IMR-90 (cell line): Measurements from ENCODE around the gene FHL5. TPM values are rescaled to one million over a fixed set of nuclear protein-coding genes. Genes with fewer than 3 reads are reported as not detected.

Experiments used
- ATAC-seq: fragments of 200-7000 bp; cut with Tn5 transposase; 2 replicates; pipeline ENCODE4 v1.9.1; 2020; ENCODE audit warnings: low read depth, mild to moderate bottlenecking, moderate library complexity
- BruUV-seq: library from RNA; stranded (reverse); fragments of 400-500 nt; replicated peaks from 2 replicates; lab custom pipeline; 2021; lab: Mats Ljungman, UMichigan
- CTCF ChIA-PET: fragments of 300-600 bp; formaldehyde crosslinking; extraction: SDS; loops from one replicate; lab custom pipeline; 2021; ENCODE audit warnings: antibody characterized with exemption; lab: Yijun Ruan, JAX
- POLR2A ChIA-PET: fragments of 300-600 bp; sonication (Branson Sonifier 250); formaldehyde crosslinking; loops from one replicate; lab custom pipeline; 2022; ENCODE audit warnings: antibody characterized with exemption; ENCODE audit not compliant: unreplicated experiment; lab: Charles Lee
- DNase-seq: peaks from one replicate; pipeline ENCODE4 v3.0.0; 2013
- H2AFZ ChIP-seq: replicated peaks from 2 replicates; pipeline ENCODE3; 2013; ENCODE audit warnings: low read length, mild to moderate bottlenecking; ENCODE audit not compliant: poor library complexity
- H2AK5ac ChIP-seq: 2 replicates; pipeline ENCODE4 v1.6.1; 2013; ENCODE audit warnings: low read depth, low read length, inconsistent platforms
- H2AK9ac ChIP-seq: replicated peaks from 2 replicates; pipeline ENCODE3; 2013; ENCODE audit warnings: mild to moderate bottlenecking, low read depth, low read length, moderate library complexity; ENCODE audit not compliant: poor library complexity
- H2BK120ac ChIP-seq: 2 replicates; pipeline ENCODE4 v1.6.1; 2013; ENCODE audit warnings: low read depth, low read length, inconsistent platforms
- H2BK15ac ChIP-seq: 3 replicates; pipeline ENCODE4 v1.6.1; 2013; ENCODE audit warnings: low read depth, low read length, inconsistent platforms
- H2BK20ac ChIP-seq: 2 replicates; pipeline ENCODE4 v1.6.1; 2013; ENCODE audit warnings: low read depth, mild to moderate bottlenecking, inconsistent platforms, low read length, moderate library complexity
- H2BK5ac ChIP-seq: 2 replicates; pipeline ENCODE4 v1.6.1; 2013; ENCODE audit warnings: mild to moderate bottlenecking, low read depth, low read length, inconsistent platforms; ENCODE audit not compliant: poor library complexity, severe bottlenecking
- H3K14ac ChIP-seq: replicated peaks from 2 replicates; pipeline ENCODE4 v1.6.1; 2013; ENCODE audit warnings: low read depth, low read length, inconsistent platforms
- H3K18ac ChIP-seq: 2 replicates; pipeline ENCODE4 v1.6.1; 2013; ENCODE audit warnings: low read depth, low read length, control low read depth
- H3K23ac ChIP-seq: 2 replicates; pipeline ENCODE4 v1.6.1; 2013; ENCODE audit warnings: low read depth, low read length, inconsistent platforms
- H3K27ac ChIP-seq: 2 replicates; pipeline ENCODE4 v1.5.1; 2013; ENCODE audit warnings: mild to moderate bottlenecking, control low read depth, low read length; ENCODE audit not compliant: insufficient read depth
- H3K27me3 ChIP-seq: 2 replicates; pipeline ENCODE4 v1.6.1; 2013; ENCODE audit warnings: low read length; ENCODE audit not compliant: control insufficient read depth, insufficient read depth
- H3K36me3 ChIP-seq: 2 replicates; pipeline ENCODE4 v1.6.1; 2013; ENCODE audit warnings: low read length, mixed read lengths; ENCODE audit not compliant: control insufficient read depth, insufficient read depth
- H3K4ac ChIP-seq: 2 replicates; pipeline ENCODE4 v1.6.1; 2013; ENCODE audit warnings: low read depth, low read length, inconsistent platforms
- H3K4me1 ChIP-seq: 2 replicates; pipeline ENCODE4 v1.6.1; 2013; ENCODE audit warnings: low read length, mixed read lengths; ENCODE audit not compliant: control insufficient read depth, insufficient read depth
- H3K4me2 ChIP-seq: 2 replicates; pipeline ENCODE4 v1.6.1; 2013; ENCODE audit warnings: low read depth, mild to moderate bottlenecking, control low read depth, low read length, moderate library complexity
- H3K4me3 ChIP-seq: 2 replicates; pipeline ENCODE4 v1.5.1; 2013; ENCODE audit warnings: low read depth, mild to moderate bottlenecking, control low read depth, low read length, moderate library complexity; ENCODE audit not compliant: insufficient read depth
- H3K56ac ChIP-seq: 2 replicates; pipeline ENCODE4 v1.6.1; 2013; ENCODE audit warnings: low read length, inconsistent platforms; ENCODE audit not compliant: insufficient read depth; ENCODE audit errors: extremely low read depth
- H3K79me1 ChIP-seq, 2 experiments: 2 replicates each; pipeline ENCODE4 v1.6.1; 2013; ENCODE audit warnings: low read length in 2 of 2, inconsistent platforms in 1 of 2, low read depth in 1 of 2
- H3K9ac ChIP-seq: 2 replicates; pipeline ENCODE4 v1.6.1; 2013; ENCODE audit warnings: low read depth, low read length, control low read depth
- H3K9me1 ChIP-seq: 2 replicates; pipeline ENCODE4 v1.6.1; 2013; ENCODE audit warnings: low read length, inconsistent platforms; ENCODE audit not compliant: insufficient read depth
- H3K9me3 ChIP-seq: 2 replicates; pipeline ENCODE4 v1.6.1; 2013; ENCODE audit warnings: low read length; ENCODE audit not compliant: control insufficient read depth, insufficient read depth
- H4K20me1 ChIP-seq: 2 replicates; pipeline ENCODE4 v1.6.1; 2013; ENCODE audit warnings: low read length, inconsistent platforms; ENCODE audit not compliant: insufficient read depth
- H4K5ac ChIP-seq: 2 replicates; pipeline ENCODE4 v1.6.1; 2013; ENCODE audit warnings: mild to moderate bottlenecking, low read depth, low read length, control low read depth
- H4K8ac ChIP-seq, 2 experiments: 2 replicates each; pipeline ENCODE4 v1.6.1; 2013; ENCODE audit warnings: low read depth in 2 of 2, low read length in 2 of 2, control low read depth in 1 of 2, inconsistent platforms in 1 of 2
- H4K91ac ChIP-seq: 2 replicates; pipeline ENCODE4 v1.6.1; 2013; ENCODE audit warnings: low read depth, low read length, inconsistent platforms; ENCODE audit not compliant: insufficient read depth
- BHLHE40 ChIP-seq: fragments of 150-350 bp; IDR thresholded peaks from 2 replicates; pipeline ENCODE4 v1.6.1; 2016; ENCODE audit warnings: mild to moderate bottlenecking, low read depth, low read length
- CEBPB ChIP-seq: IDR thresholded peaks from 2 replicates; pipeline ENCODE4 v1.6.1; 2012; ENCODE audit warnings: low read depth, low read length, improper control_type of control experiment
- CHD1 ChIP-seq: IDR thresholded peaks from 2 replicates; pipeline ENCODE4 v1.6.1; 2012; ENCODE audit warnings: low read depth, low read length, improper control_type of control experiment
- FOS ChIP-seq: fragments of 150-350 bp; IDR thresholded peaks from 2 replicates; pipeline ENCODE4 v1.6.1; 2016; ENCODE audit warnings: low read depth, low read length
- MAFK ChIP-seq: IDR thresholded peaks from 2 replicates; pipeline ENCODE4 v1.6.1; 2012; ENCODE audit warnings: low read depth, low read length, improper control_type of control experiment
- MAZ ChIP-seq: IDR thresholded peaks from 2 replicates; pipeline ENCODE4 v1.6.1; 2012; ENCODE audit warnings: low read depth, mild to moderate bottlenecking, low read length, improper control_type of control experiment, moderate library complexity, borderline replicate concordance
- MXI1 ChIP-seq: IDR thresholded peaks from 2 replicates; pipeline ENCODE4 v1.6.1; 2012; ENCODE audit warnings: low read depth, mild to moderate bottlenecking, low read length, moderate library complexity, borderline replicate concordance
- NFE2L2 ChIP-seq: fragments of 150-350 bp; IDR thresholded peaks from 2 replicates; pipeline ENCODE4 v1.6.1; 2016; ENCODE audit warnings: low read depth, mild to moderate bottlenecking, low read length
- POLR2A ChIP-seq: IDR thresholded peaks from 2 replicates; pipeline ENCODE4 v1.6.1; 2012; ENCODE audit warnings: mild to moderate bottlenecking, low read depth, low read length
- RAD21 ChIP-seq: IDR thresholded peaks from 2 replicates; pipeline ENCODE4 v1.6.1; 2012; ENCODE audit warnings: low read length, improper control_type of control experiment
- RCOR1 ChIP-seq: IDR thresholded peaks from 2 replicates; pipeline ENCODE4 v1.6.1; 2012; ENCODE audit warnings: mild to moderate bottlenecking, low read length, improper control_type of control experiment; ENCODE audit not compliant: insufficient replicate concordance
- RFX5 ChIP-seq: IDR thresholded peaks from 2 replicates; pipeline ENCODE4 v1.8.0; 2012; ENCODE audit warnings: low read depth, mild to moderate bottlenecking, low read length, moderate library complexity
- SMC3 ChIP-seq: fragments of 150-350 bp; IDR thresholded peaks from 2 replicates; pipeline ENCODE4 v1.6.1; 2016; ENCODE audit warnings: low read depth, mild to moderate bottlenecking, antibody characterized with exemption, low read length, moderate library complexity
- dilution Hi-C: fragments of 300-500 bp; cut with HindIII; formaldehyde crosslinking; loops from one replicate; pipeline ENCODE4 v1.14.3; 2018; ENCODE audit warnings: low sequenced_read_pairs; ENCODE audit not compliant: unreplicated experiment
- in situ Hi-C: fragments of 300-500 bp; cut with MboI; formaldehyde crosslinking; loops from 3 replicates; pipeline ENCODE4 v1.14.3; 2019; ENCODE audit warnings: low sequenced_read_pairs, inconsistent platforms, mixed read lengths
- intact Hi-C: fragments of 100-400 bp; cut with micrococcal nuclease; formaldehyde crosslinking; loops from 2 replicates; pipeline ENCODE4 v1.10.0; 2022
- polyA plus RNA-seq, 3 experiments: library from polyadenylated mRNA; depleted of rRNA; stranded (reverse); fragments of >200 nt; gene quantifications; 2 replicates each; pipeline ENCODE4 v1.2.3, GENCODE V29; 2012; ENCODE audit warnings: low replicate concordance in 1 of 3
- total RNA-seq: library from RNA; depleted of rRNA; stranded (reverse); fragments of >200 nt; gene quantifications from 2 replicates; pipeline ENCODE4 v1.2.3, GENCODE V29; 2012
- TF ChIP-seq, protein P1 (sequence below): fragments of 150-350 bp; IDR thresholded peaks from 2 replicates; pipeline ENCODE4 v1.6.1; 2017; ENCODE audit warnings: mild to moderate bottlenecking, antibody characterized with exemption, low read length, low read depth
- TF ChIP-seq, protein P2 (sequence below): conservative IDR thresholded peaks from 2 replicates; pipeline ENCODE4 v1.5.1; 2012; ENCODE audit warnings: mild to moderate bottlenecking, low read depth, low read length, improper control_type of control experiment
- TF ChIP-seq, protein P3 (sequence below): fragments of 150-350 bp; IDR thresholded peaks from 2 replicates; pipeline ENCODE4 v1.6.1; 2016; ENCODE audit warnings: low read depth, mild to moderate bottlenecking, low read length, moderate library complexity, borderline replicate concordance

FHL5 gene
- total and polyA plus RNA-seq, 2 of the 4 experiments (the other 2 are of a cell fraction), result not detected

DNA sequence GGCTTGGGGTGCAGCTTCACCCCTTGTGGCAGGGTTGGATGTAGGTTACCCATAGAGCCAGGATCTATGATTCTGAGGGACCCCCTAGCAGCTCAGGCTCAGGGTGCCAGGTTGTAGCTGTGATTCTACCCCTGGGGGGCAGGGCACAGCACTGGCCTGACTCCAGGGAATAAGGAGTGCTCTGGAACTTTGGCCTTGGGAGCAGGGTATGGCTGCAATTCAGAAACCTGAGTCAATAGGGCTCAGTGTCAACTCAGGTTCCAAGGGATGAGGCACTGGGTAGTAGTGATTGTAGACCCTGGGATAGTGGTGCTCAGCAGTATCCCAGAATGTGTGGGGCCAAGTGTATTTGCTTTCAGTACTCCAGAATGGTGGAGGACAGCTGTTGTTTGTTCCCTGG is 8.6 kb downstream of the FHL5 start:
- no peak overlapping the region for H3K56ac ChIP-seq
- no peak overlapping the region for H3K4ac ChIP-seq
- no peaks in the 10 kb centered on the region for H3K79me1 ChIP-seq
- H3K9me1 ChIP-seq, result no peaks in the 10 kb centered on the region
- no peaks in the 10 kb centered on the region for H4K20me1 ChIP-seq
- intact Hi-C loops, result no loop called here
- H2BK5ac ChIP-seq, result no peak overlapping the region
- H2BK20ac ChIP-seq, result no peak overlapping the region
- no peak overlapping the region for H4K8ac ChIP-seq
- no peak overlapping the region for H2AFZ ChIP-seq
- peaks cover 2% of the 10 kb centered on the region; the same call in 1 of the 2 replicates for H3K9me3 ChIP-seq
- BruUV-seq, result no TSS peak
- H4K91ac ChIP-seq, result no peak overlapping the region
- H3K27ac ChIP-seq, result no peak overlapping the region
- no peak overlapping the region for H3K18ac ChIP-seq
- H2BK15ac ChIP-seq, result no peak overlapping the region
- H2AK5ac ChIP-seq, result no peak overlapping the region
- DNase-seq, result no peak
- no peak overlapping the region for H3K4me2 ChIP-seq
- ChIA-PET CTCF (no interaction called here), POLR2A (no interaction called here)
- H3K14ac ChIP-seq, result no peak overlapping the region
- H4K5ac ChIP-seq, result no peak overlapping the region
- in situ Hi-C loops, result no loop called here
- no peaks in the 10 kb centered on the region for H3K36me3 ChIP-seq
- H3K9ac ChIP-seq, result no peak overlapping the region
- H3K23ac ChIP-seq, result no peak overlapping the region
- no peak overlapping the region for H2BK120ac ChIP-seq
- no peak overlapping the region for H2AK9ac ChIP-seq
- ATAC-seq, result no peak
- dilution Hi-C loops, result no loop called here
- no peaks in the 10 kb centered on the region for H3K27me3 ChIP-seq
- H3K4me3 ChIP-seq, result no peak overlapping the region
- no peaks in the 10 kb centered on the region for H3K4me1 ChIP-seq
- TF ChIP-seq POLR2A, result no peak
- TF ChIP-seq, protein P1, sequence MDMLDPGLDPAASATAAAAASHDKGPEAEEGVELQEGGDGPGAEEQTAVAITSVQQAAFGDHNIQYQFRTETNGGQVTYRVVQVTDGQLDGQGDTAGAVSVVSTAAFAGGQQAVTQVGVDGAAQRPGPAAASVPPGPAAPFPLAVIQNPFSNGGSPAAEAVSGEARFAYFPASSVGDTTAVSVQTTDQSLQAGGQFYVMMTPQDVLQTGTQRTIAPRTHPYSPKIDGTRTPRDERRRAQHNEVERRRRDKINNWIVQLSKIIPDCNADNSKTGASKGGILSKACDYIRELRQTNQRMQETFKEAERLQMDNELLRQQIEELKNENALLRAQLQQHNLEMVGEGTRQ, result no peak
- no peak for TF ChIP-seq MAZ
- no peak for TF ChIP-seq MAFK
- TF ChIP-seq FOS, result no peak
- TF ChIP-seq, protein P2, sequence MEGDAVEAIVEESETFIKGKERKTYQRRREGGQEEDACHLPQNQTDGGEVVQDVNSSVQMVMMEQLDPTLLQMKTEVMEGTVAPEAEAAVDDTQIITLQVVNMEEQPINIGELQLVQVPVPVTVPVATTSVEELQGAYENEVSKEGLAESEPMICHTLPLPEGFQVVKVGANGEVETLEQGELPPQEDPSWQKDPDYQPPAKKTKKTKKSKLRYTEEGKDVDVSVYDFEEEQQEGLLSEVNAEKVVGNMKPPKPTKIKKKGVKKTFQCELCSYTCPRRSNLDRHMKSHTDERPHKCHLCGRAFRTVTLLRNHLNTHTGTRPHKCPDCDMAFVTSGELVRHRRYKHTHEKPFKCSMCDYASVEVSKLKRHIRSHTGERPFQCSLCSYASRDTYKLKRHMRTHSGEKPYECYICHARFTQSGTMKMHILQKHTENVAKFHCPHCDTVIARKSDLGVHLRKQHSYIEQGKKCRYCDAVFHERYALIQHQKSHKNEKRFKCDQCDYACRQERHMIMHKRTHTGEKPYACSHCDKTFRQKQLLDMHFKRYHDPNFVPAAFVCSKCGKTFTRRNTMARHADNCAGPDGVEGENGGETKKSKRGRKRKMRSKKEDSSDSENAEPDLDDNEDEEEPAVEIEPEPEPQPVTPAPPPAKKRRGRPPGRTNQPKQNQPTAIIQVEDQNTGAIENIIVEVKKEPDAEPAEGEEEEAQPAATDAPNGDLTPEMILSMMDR, result no peak
- TF ChIP-seq, protein P3, sequence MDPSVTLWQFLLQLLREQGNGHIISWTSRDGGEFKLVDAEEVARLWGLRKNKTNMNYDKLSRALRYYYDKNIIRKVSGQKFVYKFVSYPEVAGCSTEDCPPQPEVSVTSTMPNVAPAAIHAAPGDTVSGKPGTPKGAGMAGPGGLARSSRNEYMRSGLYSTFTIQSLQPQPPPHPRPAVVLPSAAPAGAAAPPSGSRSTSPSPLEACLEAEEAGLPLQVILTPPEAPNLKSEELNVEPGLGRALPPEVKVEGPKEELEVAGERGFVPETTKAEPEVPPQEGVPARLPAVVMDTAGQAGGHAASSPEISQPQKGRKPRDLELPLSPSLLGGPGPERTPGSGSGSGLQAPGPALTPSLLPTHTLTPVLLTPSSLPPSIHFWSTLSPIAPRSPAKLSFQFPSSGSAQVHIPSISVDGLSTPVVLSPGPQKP, result no peak
- TF ChIP-seq NFE2L2, result no peak
- TF ChIP-seq RFX5, result no peak
- no peak for TF ChIP-seq RAD21
- TF ChIP-seq RCOR1, result no peak
- no peak for TF ChIP-seq CEBPB
- TF ChIP-seq MXI1, result no peak
- TF ChIP-seq SMC3, result no peak
- no peak for TF ChIP-seq BHLHE40
- no peak for TF ChIP-seq CHD1
